ENCODE results near the gene CCNB1IP1.
"Not testable (repeated sequence)": the region's sequence is repeated elsewhere in the genome, so short reads cannot be mapped to it uniquely, and the experiment has no call there.

- TF ChIP-seq CTCF (IDR thresholded peaks at IDR 0.05); ZFX (IDR thresholded peaks at IDR 0.05; ENCODE audit: borderline replicate concordance): not testable (repeated sequence)
These were observed 51.1 kb downstream of the CCNB1IP1 start for GRCh38 chr14:20281998-20282397.

All from 22Rv1 (cell line).